ENCODE results near the gene PLXNA2.

- TF ChIP-seq, protein P1, sequence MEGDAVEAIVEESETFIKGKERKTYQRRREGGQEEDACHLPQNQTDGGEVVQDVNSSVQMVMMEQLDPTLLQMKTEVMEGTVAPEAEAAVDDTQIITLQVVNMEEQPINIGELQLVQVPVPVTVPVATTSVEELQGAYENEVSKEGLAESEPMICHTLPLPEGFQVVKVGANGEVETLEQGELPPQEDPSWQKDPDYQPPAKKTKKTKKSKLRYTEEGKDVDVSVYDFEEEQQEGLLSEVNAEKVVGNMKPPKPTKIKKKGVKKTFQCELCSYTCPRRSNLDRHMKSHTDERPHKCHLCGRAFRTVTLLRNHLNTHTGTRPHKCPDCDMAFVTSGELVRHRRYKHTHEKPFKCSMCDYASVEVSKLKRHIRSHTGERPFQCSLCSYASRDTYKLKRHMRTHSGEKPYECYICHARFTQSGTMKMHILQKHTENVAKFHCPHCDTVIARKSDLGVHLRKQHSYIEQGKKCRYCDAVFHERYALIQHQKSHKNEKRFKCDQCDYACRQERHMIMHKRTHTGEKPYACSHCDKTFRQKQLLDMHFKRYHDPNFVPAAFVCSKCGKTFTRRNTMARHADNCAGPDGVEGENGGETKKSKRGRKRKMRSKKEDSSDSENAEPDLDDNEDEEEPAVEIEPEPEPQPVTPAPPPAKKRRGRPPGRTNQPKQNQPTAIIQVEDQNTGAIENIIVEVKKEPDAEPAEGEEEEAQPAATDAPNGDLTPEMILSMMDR (conservative IDR thresholded peaks at IDR 0.05; ENCODE audit: low read depth, low read length) = no peak
- TF ChIP-seq RCOR1 (IDR thresholded peaks at IDR 0.05; ENCODE audit: insufficient replicate concordance, low read length) (no peak), USF2 (IDR thresholded peaks at IDR 0.05; ENCODE audit: low read depth, low read length) (no peak), CEBPB (IDR thresholded peaks at IDR 0.05; ENCODE audit: low read depth, low read length) (no peak), RAD21 (IDR thresholded peaks at IDR 0.05; ENCODE audit: low read length) (no peak), CHD1 (IDR thresholded peaks at IDR 0.05; ENCODE audit: low read depth, low read length) (no peak)
Observed at GRCh38 chr1:208098773-208099172, 145.4 kb downstream of the PLXNA2 start.
